ENCODE results near the gene CEP70.

DNA sequence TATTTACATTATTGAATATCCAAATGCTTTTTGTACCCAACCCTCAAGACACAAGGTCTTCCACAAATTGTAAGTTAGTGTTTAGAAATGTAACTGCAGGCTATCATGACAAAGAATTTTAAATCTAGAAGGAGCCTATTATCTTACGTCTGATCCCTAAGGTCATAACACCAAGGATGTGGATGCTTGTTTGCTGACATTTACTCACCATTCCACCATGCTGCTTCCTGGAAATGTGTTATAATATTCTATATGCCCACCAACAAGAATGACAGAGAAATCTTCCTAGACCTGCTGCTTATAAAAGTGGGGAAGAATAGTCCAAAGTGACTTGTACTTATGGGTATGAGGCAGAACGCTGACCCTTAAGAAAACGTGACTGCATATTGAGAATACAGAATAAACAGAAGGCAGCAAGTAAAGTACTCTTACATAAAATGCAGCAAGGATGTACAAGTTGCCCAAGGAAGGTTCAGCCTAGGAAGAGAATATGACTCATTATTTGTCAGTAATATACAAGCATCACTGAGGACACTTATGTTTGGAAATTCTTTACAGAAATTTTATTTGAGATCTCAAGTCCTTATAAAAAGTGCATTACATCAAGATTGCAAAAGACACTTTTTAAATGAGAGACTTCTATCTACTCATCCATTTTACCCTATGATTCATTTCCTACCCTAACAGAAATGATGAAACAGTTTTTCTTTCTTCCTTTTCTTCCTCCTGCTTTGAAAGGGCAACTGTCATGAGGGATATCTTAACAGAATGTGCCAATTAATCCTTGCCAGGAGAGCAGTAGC, 100.1 kb downstream of the CEP70 start:
- TF ChIP-seq EZH2 (IDR thresholded peaks at IDR 0.05; ENCODE audit: insufficient read depth, poor library complexity, severe bottlenecking) (no peak), EZH2phosphoT487 (IDR thresholded peaks at IDR 0.05; ENCODE audit: insufficient read depth, low read depth) (no peak)

Measured in GM23248 (cell line).